NCI-H1436 (cell line): ENCODE measurements around the gene COX19.
A peak's percentile ranks its signal among the peaks of the same experiment; 100 is the strongest.
"Not testable (repeated sequence)": the region's sequence is repeated elsewhere in the genome, so short reads cannot be mapped to it uniquely, and the experiment has no call there.

Source experiments
- DNase-seq: peaks from one replicate; lab custom pipeline; 2025; lab: John Stamatoyannopoulos, UW

Gene COX19

GRCh38 chr7:924541-925231 lies 50.7 kb downstream of the COX19 start:
- DNase-seq, result no peak

- DNase-seq, result not testable (repeated sequence)
Observed at GRCh38 chr7:924042-924441, 51.3 kb downstream of the COX19 start.

- DNase-seq, result no peak
Observed at GRCh38 chr7:923108-924041, 52.0 kb downstream of the COX19 start.

GRCh38 chr7:922334-923107 lies 52.8 kb downstream of the COX19 start:
- DNase-seq, result no peak

- no peak for DNase-seq
Observed at GRCh38 chr7:921581-922333, 53.6 kb downstream of the COX19 start.

GRCh38 chr7:921071-921461 lies 54.3 kb downstream of the COX19 start:
- no peak for DNase-seq

GRCh38 chr7:920351-921070 lies 54.8 kb downstream of the COX19 start:
- no peak for DNase-seq

GRCh38 chr7:919924-920341 lies 55.4 kb downstream of the COX19 start:
- no peak for DNase-seq

GRCh38 chr7:919114-919442 lies 56.3 kb downstream of the COX19 start:
- no peak for DNase-seq

GRCh38 chr7:918441-919113 lies 56.8 kb downstream of the COX19 start:
- DNase-seq, result no peak

GRCh38 chr7:918118-918425 lies 57.3 kb downstream of the COX19 start:
- no peak for DNase-seq

- no peak for DNase-seq
Observed at GRCh38 chr7:917255-918117, 57.9 kb downstream of the COX19 start.

GRCh38 chr7:916291-916941 lies 58.9 kb downstream of the COX19 start:
- peak; percentile 15 for DNase-seq
